Muscle layer of colon (tissue), 2 donors: ENCODE results near the gene APLN.

ENCODE experiments used
- H3K27ac ChIP-seq: one replicate; pipeline ENCODE4 v1.7.0; 2013; ENCODE audit warnings: low read depth, mild to moderate bottlenecking, low read length, moderate library complexity
- H3K27me3 ChIP-seq, 2 donors: one replicate each; pipeline ENCODE4 v1.7.0; 2013; ENCODE audit warnings: low read length in 2 of 2, mild to moderate bottlenecking in 2 of 2; ENCODE audit not compliant: insufficient read depth in 2 of 2, control insufficient read depth in 1 of 2
- H3K36me3 ChIP-seq: one replicate; pipeline ENCODE4 v1.7.0; 2013; ENCODE audit warnings: mild to moderate bottlenecking, low read length; ENCODE audit not compliant: insufficient read depth
- H3K4me1 ChIP-seq: one replicate; pipeline ENCODE4 v1.7.0; 2013; ENCODE audit warnings: mild to moderate bottlenecking, low read length; ENCODE audit not compliant: insufficient read depth
- H3K4me3 ChIP-seq, 2 donors: one replicate each; pipeline ENCODE4 v1.7.0; 2013; ENCODE audit warnings: low read length in 2 of 2, low read depth in 1 of 2, mild to moderate bottlenecking in 1 of 2, moderate library complexity in 1 of 2
- H3K9ac ChIP-seq: one replicate; pipeline ENCODE4 v1.7.0; 2013; ENCODE audit warnings: low read length
- H3K9me3 ChIP-seq: one replicate; pipeline ENCODE4 v1.7.0; 2013; ENCODE audit warnings: mild to moderate bottlenecking, low read length
- donor health status: abdominal sarcoma.
- donor health status: Adenocarcinoma of cecum.

Gene APLN

DNA sequence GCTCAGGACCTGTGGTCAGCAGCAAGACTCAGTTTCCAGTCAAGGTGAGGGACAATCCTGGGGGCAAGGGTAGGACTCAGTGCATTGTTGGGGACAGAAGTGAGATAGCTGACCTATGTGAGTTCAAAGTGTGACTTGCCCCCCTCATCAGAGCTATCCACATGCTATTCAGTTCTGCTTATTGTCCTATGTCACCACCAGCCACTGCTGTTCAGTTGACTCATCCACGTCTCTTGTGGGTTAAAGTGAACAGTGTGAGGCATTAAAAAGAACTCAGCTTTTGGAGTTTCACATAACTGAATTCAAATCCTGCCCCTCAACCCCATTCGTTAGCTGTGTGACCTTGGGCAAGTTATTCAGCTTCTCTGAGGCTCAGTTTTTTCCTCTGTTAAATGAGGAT is 4.4 kb upstream of the APLN start:
- no peak overlapping the region for H3K9ac ChIP-seq
- no peaks in the 10 kb centered on the region for H3K9me3 ChIP-seq
- peaks cover 0 to 6% of the 10 kb centered on the region in 2 donors for H3K27me3 ChIP-seq
- no peaks in the 10 kb centered on the region for H3K36me3 ChIP-seq
- H3K27ac ChIP-seq, result no peak overlapping the region
- H3K4me3 ChIP-seq, result no peak overlapping the region
- no peaks in the 10 kb centered on the region for H3K4me1 ChIP-seq

DNA sequence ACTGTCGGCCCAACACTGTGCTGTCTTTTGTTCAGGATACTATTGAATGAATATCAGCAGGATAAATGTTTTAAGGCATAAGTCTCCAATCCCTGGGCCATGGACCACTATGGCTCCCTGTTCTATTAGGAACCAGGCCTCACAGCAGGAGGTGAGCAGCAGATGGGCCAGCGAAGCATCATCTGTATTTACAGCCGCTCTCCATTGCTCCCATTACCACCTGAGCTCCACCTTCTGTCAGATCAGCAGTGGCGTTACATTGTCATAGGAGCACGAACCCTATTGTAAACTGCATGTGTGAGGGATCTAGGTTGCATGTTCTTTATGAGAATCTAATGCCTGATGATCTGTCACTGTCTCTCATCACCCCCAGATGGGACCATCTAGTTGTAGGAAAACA is 3.7 kb upstream of the APLN start:
- H3K27ac ChIP-seq, result no peak overlapping the region
- no peak overlapping the region for H3K9ac ChIP-seq

GRCh38 chrX:129655547-129656249 is 942 bp upstream of the APLN start:
- peaks cover 0 to 21% of the 10 kb centered on the region in 2 donors for H3K27me3 ChIP-seq
- H3K4me3 ChIP-seq, result no peak overlapping the region
- H3K4me1 ChIP-seq, result peaks cover 8% of the 10 kb centered on the region
- no peaks in the 10 kb centered on the region for H3K36me3 ChIP-seq
- H3K9me3 ChIP-seq, result no peaks in the 10 kb centered on the region
- H3K27ac ChIP-seq, result no peak overlapping the region
- H3K9ac ChIP-seq, result no peak overlapping the region

More for the DNA sequence above, 3.7 kb upstream of the APLN start:
- no peak overlapping the region for H3K4me3 ChIP-seq
- H3K36me3 ChIP-seq, result no peaks in the 10 kb centered on the region
- peaks cover 6% of the 10 kb centered on the region for H3K4me1 ChIP-seq
- H3K27me3 ChIP-seq, result peaks cover 0 to 13% of the 10 kb centered on the region in 2 donors
- no peaks in the 10 kb centered on the region for H3K9me3 ChIP-seq

DNA sequence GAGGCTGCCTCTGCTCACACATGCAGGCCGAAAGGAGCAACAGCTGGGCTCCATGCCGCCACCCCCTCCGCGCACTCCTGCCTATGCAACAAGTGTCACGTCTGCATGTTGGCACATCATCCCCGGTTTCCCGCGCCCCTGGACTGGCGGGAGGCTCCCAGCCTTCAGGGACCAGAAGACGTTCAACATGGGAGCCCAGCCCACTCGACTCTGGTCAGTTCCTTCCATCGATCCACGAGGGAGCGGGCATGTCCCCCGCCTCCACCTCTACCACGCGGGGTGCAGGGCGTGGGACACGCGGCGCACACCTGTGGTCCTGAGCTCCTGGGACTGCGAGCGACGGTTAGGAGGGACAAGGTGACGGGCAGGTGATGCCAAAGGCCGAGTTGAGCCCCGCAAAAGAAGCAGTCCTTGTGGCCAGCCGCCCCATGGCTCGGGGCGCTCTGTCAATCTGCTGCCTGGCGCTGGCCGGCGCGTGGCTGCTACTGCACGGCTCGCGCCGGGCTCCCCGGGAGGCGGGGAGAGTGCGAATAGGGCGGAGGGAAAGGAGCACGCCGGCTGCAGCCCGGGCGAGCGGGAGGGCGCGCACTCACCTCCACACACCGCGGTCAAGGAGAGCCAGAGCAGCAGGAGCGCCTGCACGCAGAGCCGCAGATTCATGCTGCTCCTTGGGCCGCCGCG is 645 bp downstream of the APLN start:
- H3K36me3 ChIP-seq, result no peaks in the 10 kb centered on the region
- no peak overlapping the region for H3K27ac ChIP-seq
- H3K27me3 ChIP-seq, result peaks cover 0 to 26% of the 10 kb centered on the region in 2 donors
- no peaks in the 10 kb centered on the region for H3K9me3 ChIP-seq
- no peak overlapping the region for H3K9ac ChIP-seq
- peaks cover 8% of the 10 kb centered on the region for H3K4me1 ChIP-seq
- peak overlapping the region; percentile 35 to 53 for H3K4me3 ChIP-seq

GRCh38 chrX:129653181-129653970 is 1.4 kb downstream of the APLN start:
- peaks cover 8% of the 10 kb centered on the region for H3K4me1 ChIP-seq
- no peaks in the 10 kb centered on the region for H3K9me3 ChIP-seq
- H3K27me3 ChIP-seq, result peaks cover 0 to 26% of the 10 kb centered on the region in 2 donors
- peak overlapping the region in 1 of 2 donors; percentile 35 for H3K4me3 ChIP-seq
- no peak overlapping the region for H3K27ac ChIP-seq
- H3K36me3 ChIP-seq, result no peaks in the 10 kb centered on the region
- H3K9ac ChIP-seq, result no peak overlapping the region

DNA sequence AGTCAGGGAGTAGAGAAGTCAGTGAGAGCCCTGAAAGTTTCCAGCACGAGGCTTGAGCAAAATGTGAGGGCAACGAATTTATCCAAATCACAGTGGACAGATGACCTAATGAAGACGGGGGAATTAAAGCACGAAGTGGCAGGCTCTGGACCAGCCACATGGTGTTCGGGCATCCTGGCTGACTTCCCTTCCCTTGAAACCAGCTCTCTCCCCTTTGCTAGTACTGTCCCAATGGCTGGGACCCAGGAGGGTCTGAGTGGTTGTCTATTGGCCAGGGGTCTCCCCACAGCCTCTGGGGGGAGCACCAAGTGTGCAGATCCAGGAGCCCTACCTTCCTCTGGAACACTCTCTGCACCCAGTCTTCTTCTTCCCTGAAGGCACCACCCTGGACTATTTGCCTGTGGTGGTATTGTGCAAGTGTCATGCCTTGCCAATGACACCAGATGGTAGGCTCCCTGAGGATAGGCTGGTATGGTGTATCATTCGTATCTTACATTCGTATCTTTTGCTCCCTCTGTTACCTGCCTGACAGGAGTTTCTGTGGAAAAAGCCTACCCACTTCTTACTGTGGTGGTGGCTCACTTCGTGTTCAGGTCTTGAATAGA is 2.1 kb downstream of the APLN start:
- H3K27ac ChIP-seq, result no peak overlapping the region
- H3K9ac ChIP-seq, result no peak overlapping the region
- no peaks in the 10 kb centered on the region for H3K9me3 ChIP-seq
- no peak overlapping the region for H3K4me3 ChIP-seq
- no peaks in the 10 kb centered on the region for H3K36me3 ChIP-seq
- H3K4me1 ChIP-seq, result peaks cover 8% of the 10 kb centered on the region
- peaks cover 0 to 26% of the 10 kb centered on the region in 2 donors for H3K27me3 ChIP-seq

- Histone ChIP-seq H3K36me3 (no peaks in the 10 kb centered on the region), H3K4me1 (peaks cover 8% of the 10 kb centered on the region), H3K27me3 (peaks cover 0 to 26% of the 10 kb centered on the region in 2 donors), H3K27ac (no peak overlapping the region), H3K4me3 (no peak overlapping the region), H3K9me3 (no peaks in the 10 kb centered on the region), H3K9ac (no peak overlapping the region)
Measured at GRCh38 chrX:129651756-129652564, 2.8 kb downstream of the APLN start.

DNA sequence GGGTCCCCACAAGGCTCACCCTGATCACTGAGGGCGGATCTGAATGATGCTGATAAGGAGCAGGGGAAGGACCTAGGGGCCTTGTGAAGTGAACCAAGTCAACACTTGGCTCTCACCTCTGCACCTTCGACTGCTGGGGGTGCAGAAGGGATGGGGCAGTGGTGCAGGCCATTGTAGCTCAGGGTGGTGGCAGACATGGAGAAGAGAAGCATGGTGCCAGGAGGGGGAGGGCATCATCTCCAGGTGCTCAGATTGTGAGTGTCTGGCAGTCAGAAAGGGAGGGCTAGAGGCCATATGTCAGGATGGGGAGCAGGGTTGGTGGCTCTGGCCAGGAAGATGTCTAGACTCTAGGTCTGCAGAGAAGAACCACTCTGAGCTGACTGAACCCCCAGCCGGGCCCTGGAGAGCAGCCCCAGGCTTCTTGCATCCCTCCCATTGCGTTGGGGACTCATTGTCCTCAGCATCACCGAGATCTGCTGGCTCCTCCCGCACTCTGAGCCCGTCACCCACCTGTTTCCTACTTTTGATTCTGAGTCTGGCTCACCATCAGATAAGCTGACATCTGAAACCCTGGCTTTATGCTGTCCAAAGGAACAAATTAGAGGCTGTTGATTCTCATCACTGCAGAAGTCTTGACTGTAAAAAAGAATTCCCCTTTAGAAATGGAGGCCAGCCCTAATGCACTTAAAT is 3.8 kb downstream of the APLN start:
- no peak overlapping the region for H3K27ac ChIP-seq
- H3K36me3 ChIP-seq, result no peaks in the 10 kb centered on the region
- peaks cover 0 to 33% of the 10 kb centered on the region in 2 donors for H3K27me3 ChIP-seq
- peaks cover 8% of the 10 kb centered on the region for H3K4me1 ChIP-seq
- no peak overlapping the region for H3K4me3 ChIP-seq
- no peaks in the 10 kb centered on the region for H3K9me3 ChIP-seq
- H3K9ac ChIP-seq, result no peak overlapping the region

DNA sequence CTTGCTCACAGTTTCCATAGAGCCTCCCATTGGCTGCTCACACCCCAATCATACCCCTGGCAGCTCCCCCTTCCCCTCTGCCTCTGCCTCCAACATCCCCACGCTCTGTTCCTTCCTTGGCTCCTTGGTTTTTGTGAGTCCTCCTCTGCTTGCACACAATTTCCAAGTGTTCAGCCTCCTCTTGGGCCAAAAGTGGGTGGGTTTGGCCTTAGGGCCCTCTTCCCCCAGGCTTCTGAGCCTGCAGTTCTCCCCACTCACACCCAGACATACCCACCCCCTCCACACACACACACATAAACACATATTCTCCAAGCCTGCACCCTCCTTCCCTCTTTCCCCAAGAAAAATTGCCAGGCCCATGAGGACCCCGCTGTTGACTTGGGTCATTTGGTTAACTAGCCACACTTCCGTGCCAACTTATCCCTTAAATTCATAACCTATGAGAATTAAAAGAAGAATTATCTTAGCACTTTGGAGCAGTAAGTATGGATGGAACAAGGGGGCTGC is 4.5 kb downstream of the APLN start:
- Histone ChIP-seq H3K9me3 (no peaks in the 10 kb centered on the region), H3K27me3 (peaks cover 0 to 33% of the 10 kb centered on the region in 2 donors), H3K36me3 (no peaks in the 10 kb centered on the region), H3K4me1 (peaks cover 8% of the 10 kb centered on the region), H3K9ac (no peak overlapping the region), H3K27ac (no peak overlapping the region), H3K4me3 (no peak overlapping the region)
